Endothelial cell of coronary artery (primary cell): ENCODE data around the gene SOWAHB. TPM values are rescaled to one million over a fixed set of nuclear protein-coding genes. Genes with fewer than 3 reads are reported as not detected.

Experiments used
- total RNA-seq: library from RNA; depleted of rRNA; stranded (reverse); fragments of >200 nt; gene quantifications from 2 replicates; pipeline ENCODE4 v1.2.3, GENCODE V29; 2014

The SOWAHB gene, protein sequence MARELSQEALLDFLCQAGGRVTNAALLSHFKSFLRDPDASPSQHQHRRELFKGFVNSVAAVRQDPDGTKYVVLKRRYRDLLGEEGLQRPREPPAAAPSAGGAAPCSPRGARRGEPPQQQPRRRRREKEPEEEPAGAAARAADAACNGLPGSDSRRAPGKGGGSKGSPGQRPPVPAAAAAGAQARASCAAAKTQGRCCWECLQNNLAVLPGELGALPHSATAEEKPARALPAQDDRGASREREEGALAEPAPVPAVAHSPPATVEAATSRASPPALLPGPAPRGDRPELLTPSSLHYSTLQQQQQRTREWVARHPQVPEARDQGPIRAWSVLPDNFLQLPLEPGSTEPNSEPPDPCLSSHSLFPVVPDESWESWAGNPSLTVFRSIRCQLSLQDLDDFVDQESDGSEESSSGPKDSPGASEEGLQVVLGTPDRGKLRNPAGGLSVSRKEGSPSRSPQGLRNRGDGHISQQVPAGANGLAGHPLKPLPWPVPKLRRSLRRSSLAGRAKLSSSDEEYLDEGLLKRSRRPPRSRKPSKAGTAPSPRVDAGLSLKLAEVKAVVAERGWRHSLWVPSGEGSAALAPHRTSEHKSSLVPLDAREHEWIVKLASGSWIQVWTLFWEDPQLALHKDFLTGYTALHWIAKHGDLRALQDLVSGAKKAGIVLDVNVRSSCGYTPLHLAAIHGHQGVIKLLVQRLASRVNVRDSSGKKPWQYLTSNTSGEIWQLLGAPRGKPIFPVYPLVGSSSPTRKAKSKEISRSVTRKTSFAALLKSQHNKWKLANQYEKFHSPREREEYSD
- total RNA-seq = under 0.01 TPM in 2 replicates

DNA sequence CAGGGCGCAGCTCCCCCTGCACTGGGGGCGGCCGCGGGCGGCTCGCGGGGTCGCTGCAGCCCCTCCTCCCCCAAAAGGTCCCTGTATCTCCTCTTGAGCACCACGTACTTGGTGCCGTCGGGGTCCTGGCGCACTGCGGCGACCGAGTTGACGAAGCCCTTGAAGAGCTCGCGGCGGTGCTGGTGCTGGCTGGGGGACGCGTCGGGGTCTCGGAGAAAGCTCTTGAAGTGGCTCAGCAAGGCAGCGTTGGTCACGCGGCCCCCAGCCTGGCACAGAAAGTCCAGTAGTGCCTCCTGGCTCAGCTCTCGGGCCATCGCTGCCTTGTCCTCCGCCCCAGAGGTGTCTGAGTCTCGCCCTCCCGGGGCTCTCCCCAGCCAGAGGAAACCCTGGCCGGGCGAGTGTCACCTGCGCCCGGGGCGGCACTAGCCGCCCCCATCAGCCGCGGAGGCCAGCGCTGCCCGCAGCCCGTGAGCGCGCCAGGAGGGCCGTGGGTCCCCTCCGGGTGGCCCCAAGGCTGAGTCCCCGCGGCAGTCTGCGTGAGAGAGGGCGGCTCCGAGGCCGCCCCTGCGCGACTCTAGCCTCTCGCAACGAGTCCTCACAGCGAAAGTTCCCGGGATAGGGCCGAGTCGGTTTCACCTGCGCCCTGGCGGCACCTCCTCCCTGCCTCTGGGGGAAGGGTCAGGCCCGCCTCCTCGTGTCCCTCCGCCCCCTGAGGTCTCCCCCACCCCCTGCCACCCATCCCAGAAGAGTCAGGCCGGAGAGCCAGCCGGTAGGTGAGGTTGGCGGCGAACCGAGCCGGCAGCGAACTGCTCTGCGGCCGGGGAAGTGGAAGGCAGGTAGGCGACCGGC lies at the start of gene SOWAHB:
TSS of gene SOWAHB (minus strand) at position 609 of the 849 bp plus-strand sequence. CDS start at position 314, 295 bp downstream.

Other genes starting within 250 kb of the SOWAHB start
- gene SEPTIN11, start 51.6 kb upstream of the SOWAHB start, total RNA-seq = 184 and 282 TPM in 2 replicates
- 92.1 and 166 TPM in 2 replicates for gene CCNI, start 177.8 kb upstream of the SOWAHB start, total RNA-seq